ENCODE results near the gene STRA6. TPM values are rescaled to one million over a fixed set of nuclear protein-coding genes. Genes with fewer than 3 reads are reported as not detected.

STRA6 gene
- polyA plus RNA-seq, 1 of the 3 experiments (the other 2 are of a cell fraction) = 27.9 TPM

- POLR2A ChIA-PET = interaction anchor here (1.4 to 1.8 kb wide), 3 partner anchors 14 to 31 kb away, joined by 4 to 11 read pairs (median 4); no protein-coding TSS in a partner anchor
- Histone ChIP-seq H3K9ac (peak overlapping the region; percentile 38; the same call in 1 of the 2 replicates), H3K9me2 (no peaks in the 10 kb centered on the region), H3F3A (replicated peaks; ENCODE audit: insufficient read depth) (peaks cover 13% of the 10 kb centered on the region), H3K27me3 (ENCODE audit: insufficient read depth) (no peaks in the 10 kb centered on the region), H3K36me3 (replicated peaks in 1 of 2; ENCODE audit: control insufficient read depth in 1 of 2, insufficient read depth in 2 of 2, low read length in 1 of 2) (no peaks in the 10 kb centered on the region), H3K4me1 (ENCODE audit: control insufficient read depth in 1 of 2, insufficient read depth in 2 of 2, low read depth in 1 of 2, low read length in 1 of 2) (peaks cover 12 to 30% of the 10 kb centered on the region in 2 experiments; a peak in 3 of 4 replicates), H3K9me3 (no peaks in the 10 kb centered on the region), H4K20me1 (ENCODE audit: insufficient read depth) (no peaks in the 10 kb centered on the region), H3K27ac (ENCODE audit: low read depth in 2 of 2, low read length in 1 of 2) (peak overlapping the region; percentile 82 to 93), H2AFZ (ENCODE audit: low read depth) (peak overlapping the region; percentile 72; the same call in 1 of the 2 replicates), H3K79me2 (ENCODE audit: insufficient read depth) (no peaks in the 10 kb centered on the region), H3K4me3 (ENCODE audit: low read depth in 2 of 2, low read length in 1 of 2) (0 out of 4 replicates have a peak overlapping the region, but pooled peaks of 1 of the 2 experiments have one; percentile 10), H3K4me2 (peak overlapping the region; percentile 57)
- DNase-seq = peak; percentile 79
- CTCF ChIA-PET = interaction anchor here (1.1 to 7.7 kb wide), 10 partner anchors 12 to 164 kb away, joined by 3 to 39 read pairs (median 6); partner anchors contain the start of gene ISLR
- WGBS (ENCODE audit: low lambda C conversion rate) = 13% methylated on average over 7 of the region's 7 CpGs
- TF ChIP-seq RXRA (IDR thresholded peaks at IDR 0.05; ENCODE audit: borderline replicate concordance, low read depth) (0 out of 2 replicates have a peak, but pooled peaks have one; percentile 43), ZBTB33 (IDR thresholded peaks at IDR 0.05; ENCODE audit: borderline replicate concordance, low read depth) (no peak), TEAD4 (IDR thresholded peaks at IDR 0.05; ENCODE audit: borderline replicate concordance, insufficient read depth) (no peak), EP300 (IDR thresholded peaks at IDR 0.05; ENCODE audit: borderline replicate concordance in 1 of 2, low read depth in 1 of 2, low read length in 1 of 2) (peak; percentile 43 to 94; a peak in 3 of 4 replicates), FOXM1 (IDR thresholded peaks at IDR 0.05; ENCODE audit: low read depth) (0 out of 2 replicates have a peak, but pooled peaks have one; percentile 17), REST (IDR thresholded peaks at IDR 0.05; ENCODE audit: low read depth, low read length) (no peak), NFIC (IDR thresholded peaks at IDR 0.05; ENCODE audit: borderline replicate concordance) (peak; percentile 71), FOXJ3 (CRISPR knock-in tag; IDR thresholded peaks at IDR 0.05) (peak; percentile 67; the same call in 1 of the 2 replicates), JUND (IDR thresholded peaks at IDR 0.05) (peak; percentile 31; the same call in 1 of the 2 replicates), USF2 (IDR thresholded peaks at IDR 0.05; ENCODE audit: borderline replicate concordance, low read depth, low read length) (no peak), GABPA (IDR thresholded peaks at IDR 0.05; ENCODE audit: low read depth) (no peak), IRF3 (IDR thresholded peaks at IDR 0.05; ENCODE audit: low read depth, low read length) (no peak), POLR2AphosphoS5 (IDR thresholded peaks at IDR 0.05; ENCODE audit: low read depth, low read length) (peak; percentile 54; the same call in 1 of the 2 replicates), CHD2 (IDR thresholded peaks at IDR 0.05; ENCODE audit: low read length, partially characterized antibody) (peak; percentile 86), GATA2 (CRISPR knock-in tag; IDR thresholded peaks at IDR 0.05) (peak; percentile 97), ELF1 (IDR thresholded peaks at IDR 0.05) (no peak), PBX3 (IDR thresholded peaks at IDR 0.05) (peak; percentile 90), EZH2phosphoT487 (IDR thresholded peaks at IDR 0.05; ENCODE audit: borderline replicate concordance, low read depth) (no peak), RAD21 (IDR thresholded peaks at IDR 0.05; ENCODE audit: low read length) (0 out of 2 replicates have a peak, but pooled peaks have one; percentile 21), FOSL2 (IDR thresholded peaks at IDR 0.05; ENCODE audit: borderline replicate concordance, low read depth) (no peak), SMC3 (IDR thresholded peaks at IDR 0.05; ENCODE audit: low read depth, low read length) (no peak)
- TF ChIP-seq, protein P1, sequence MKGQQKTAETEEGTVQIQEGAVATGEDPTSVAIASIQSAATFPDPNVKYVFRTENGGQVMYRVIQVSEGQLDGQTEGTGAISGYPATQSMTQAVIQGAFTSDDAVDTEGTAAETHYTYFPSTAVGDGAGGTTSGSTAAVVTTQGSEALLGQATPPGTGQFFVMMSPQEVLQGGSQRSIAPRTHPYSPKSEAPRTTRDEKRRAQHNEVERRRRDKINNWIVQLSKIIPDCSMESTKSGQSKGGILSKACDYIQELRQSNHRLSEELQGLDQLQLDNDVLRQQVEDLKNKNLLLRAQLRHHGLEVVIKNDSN (IDR thresholded peaks at IDR 0.05; ENCODE audit: borderline replicate concordance, low read depth) = 0 out of 2 replicates have a peak, but pooled peaks have one; percentile 12
Measured at GRCh38 chr15:74156678-74157411, 45.7 kb downstream of the STRA6 start.
